GM12878 (cell line): Measurements from ENCODE around the gene TRDMT1. TPM values are rescaled to one million over a fixed set of nuclear protein-coding genes. Genes with fewer than 3 reads are reported as not detected.

Experiments
- ATAC-seq: fragments of 200-7000 bp; cut with Tn5 transposase; 3 replicates; pipeline ENCODE4 v1.9.1; 2020; ENCODE audit warnings: mild to moderate bottlenecking, moderate library complexity
- BruUV-seq: library from RNA; stranded (reverse); fragments of 400-500 nt; replicated peaks from 2 replicates; lab custom pipeline; 2021; lab: Mats Ljungman, UMichigan
- CTCF ChIA-PET: fragments of 300-600 bp; sonication (Branson Sonifier 250); formaldehyde crosslinking; extraction: SDS; loops from one replicate; lab custom pipeline; 2021; ENCODE audit warnings: inconsistent platforms; lab: Yijun Ruan, JAX
- POLR2A ChIA-PET: fragments of 350-600 bp; formaldehyde crosslinking; extraction: SDS; loops from one replicate; lab custom pipeline; 2021; ENCODE audit warnings: inconsistent platforms; lab: Charles Lee
- RAD21 ChIA-PET: fragments of 300-600 bp; sonication (Branson Sonifier 250); formaldehyde crosslinking; loops from one replicate; lab custom pipeline; 2023; ENCODE audit warnings: antibody characterized with exemption; ENCODE audit not compliant: unreplicated experiment; lab: Charles Lee
- SMC1A ChIA-PET: fragments of 300-600 bp; sonication (Branson Sonifier 250); formaldehyde crosslinking; loops from one replicate; lab custom pipeline; 2023; ENCODE audit not compliant: unreplicated experiment, uncharacterized antibody; lab: Charles Lee
- DNase-seq: peaks from one replicate; pipeline ENCODE4 v3.0.0-alpha.2; 2011; ENCODE audit warnings: low read depth, low spot score
- FAIRE-seq: peaks from 3 replicates; lab custom pipeline; 2011; peaks lifted over from hg19 to GRCh38; lab: Jason Lieb, UNC
- H2AFZ ChIP-seq: 2 replicates; pipeline ENCODE4 v1.6.0; 2011; ENCODE audit warnings: low read depth, low read length, control low read depth; ENCODE audit not compliant: control insufficient read depth
- H3K27ac ChIP-seq: 2 replicates; pipeline ENCODE4 v1.5.1; 2011; ENCODE audit warnings: control low read depth; ENCODE audit not compliant: control insufficient read depth, insufficient read depth
- H3K27me3 ChIP-seq, 2 experiments: replicated peaks in 1 of 2; 2 replicates each; pipeline versions ENCODE4 v1.6.0 to v1.6.1; 2011; ENCODE audit warnings: low read length in 1 of 2; ENCODE audit not compliant: control insufficient read depth in 2 of 2, insufficient read depth in 2 of 2
- H3K36me3 ChIP-seq, 2 experiments: 2 replicates each; pipeline ENCODE4 v1.5.1; 2011; ENCODE audit warnings: low read length in 1 of 2; ENCODE audit not compliant: control insufficient read depth in 2 of 2, insufficient read depth in 2 of 2
- H3K4me1 ChIP-seq: 2 replicates; pipeline ENCODE4 v1.6.1; 2011; ENCODE audit warnings: mild to moderate bottlenecking, low read length, moderate library complexity, mixed read lengths; ENCODE audit not compliant: control insufficient read depth, insufficient read depth
- H3K4me2 ChIP-seq: 2 replicates; pipeline ENCODE4 v1.6.0; 2011; ENCODE audit warnings: control low read depth; ENCODE audit not compliant: control insufficient read depth, insufficient read depth
- H3K4me3 ChIP-seq: fragments of 200-600 bp; sonication (generic); 2 replicates; pipeline ENCODE4 v1.5.1; 2016
- H3K79me2 ChIP-seq: 2 replicates; pipeline ENCODE4 v1.6.0; 2011; ENCODE audit warnings: low read length; ENCODE audit not compliant: control insufficient read depth, insufficient read depth
- H3K9ac ChIP-seq: 2 replicates; pipeline ENCODE4 v1.8.0; 2011; ENCODE audit warnings: low read length, control low read depth, mixed read lengths; ENCODE audit not compliant: control insufficient read depth, insufficient read depth
- H3K9me3 ChIP-seq: replicated peaks from 3 replicates; pipeline ENCODE4 v1.5.1; 2011; ENCODE audit warnings: mild to moderate bottlenecking, low read length; ENCODE audit not compliant: control insufficient read depth, insufficient read depth
- H4K20me1 ChIP-seq: 2 replicates; pipeline ENCODE4 v1.6.0; 2011; ENCODE audit not compliant: control insufficient read depth, insufficient read depth
- DPF2 ChIP-seq: fragments of 450-650 bp; IDR thresholded peaks from 2 replicates; pipeline ENCODE4 v1.6.1; 2017; ENCODE audit warnings: mild to moderate bottlenecking
- KLF5 ChIP-seq: fragments of 450-650 bp; IDR thresholded peaks from 2 replicates; pipeline ENCODE4 v1.6.1; 2014; ENCODE audit warnings: mild to moderate bottlenecking; ENCODE audit not compliant: partially characterized antibody
- PML ChIP-seq: IDR thresholded peaks from 2 replicates; pipeline ENCODE4 v1.6.1; 2012; ENCODE audit warnings: low read length, inconsistent platforms
- RFX5 ChIP-seq: IDR thresholded peaks from 2 replicates; pipeline ENCODE4 v1.6.1; 2011; ENCODE audit warnings: low read depth, low read length, improper control_type of control experiment
- RUNX3 ChIP-seq: IDR thresholded peaks from 2 replicates; pipeline ENCODE4 v1.6.1; 2012; ENCODE audit warnings: low read length, inconsistent platforms
- SREBF1 ChIP-seq: IDR thresholded peaks from 2 replicates; pipeline ENCODE4 v1.6.1; 2012; ENCODE audit warnings: mild to moderate bottlenecking, low read length
- TAF1 ChIP-seq: IDR thresholded peaks from 2 replicates; pipeline ENCODE4 v1.6.1; 2011; ENCODE audit warnings: mild to moderate bottlenecking, low read depth, low read length, borderline replicate concordance
- ZBED1 ChIP-seq: IDR thresholded peaks from 2 replicates; pipeline ENCODE4 v1.6.1; 2016; ENCODE audit warnings: borderline replicate concordance
- WGBS: methylation state at CpG from one replicate; pipeline ENCODE4 v1.1.6; 2016; ENCODE audit warnings: low lambda C conversion rate; ENCODE audit not compliant: insufficient replicate concordance, insufficient coverage; ENCODE audit errors: missing lambda C conversion rate; 5-methylcytosine and 5-hydroxymethylcytosine counted together
- in situ Hi-C: fragments of 300-500 bp; cut with MboI; formaldehyde crosslinking; loops from 9 replicates; pipeline ENCODE4 v1.14.3; 2018; ENCODE audit warnings: mixed read lengths
- intact Hi-C: fragments of 100-400 bp; cut with micrococcal nuclease; formaldehyde crosslinking; loops from one replicate; pipeline ENCODE4 v1.14.2; 2022; ENCODE audit not compliant: unreplicated experiment
- polyA plus RNA-seq, 11 experiments: library from polyadenylated mRNA; depleted of rRNA in 4 of 11; unstranded in 6 of 11; stranded (reverse) in 5 of 11; fragments of >200 nt; fragmentation: Nextera tagmentation in 4 of 11; fragmentation: Illumina TruSeq in 1 of 11; extraction: Ambion mirVana in 4 of 11; extraction: Trizol in 1 of 11; gene quantifications; 1 replicate in 1 of 11; 2 replicates in 10 of 11; pipeline versions ENCODE4 v1.2.1 to v1.2.3, GENCODE V29; 2011 to 2016; ENCODE audit warnings: inconsistent platforms in 2 of 11, missing spikeins in 2 of 11, low read depth in 1 of 11
- total RNA-seq, 4 experiments: library from RNA; depleted of rRNA in 3 of 4; stranded (reverse); fragments of >200 nt in 3 of 4; fragmentation: Illumina TruSeq in 1 of 4; extraction: Trizol in 1 of 4; gene quantifications; 2 replicates each; pipeline versions ENCODE4 v1.2.1 to v1.2.3, GENCODE V29; 2013 to 2021
- TF ChIP-seq, protein P1 (sequence below): fragments of 450-650 bp; IDR thresholded peaks from 2 replicates; pipeline ENCODE4 v1.6.1; 2016; ENCODE audit warnings: mild to moderate bottlenecking, moderate library complexity, borderline replicate concordance
- TF ChIP-seq, protein P2 (sequence below): fragments of 450-650 bp; IDR thresholded peaks from 2 replicates; pipeline ENCODE4 v1.6.1; 2017; ENCODE audit warnings: antibody characterized with exemption, mild to moderate bottlenecking, moderate library complexity
- TF ChIP-seq, protein P3 (sequence below): IDR thresholded peaks from 2 replicates; pipeline ENCODE4 v1.6.1; 2011; ENCODE audit warnings: low read depth, low read length, improper control_type of control experiment, borderline replicate concordance

Gene TRDMT1
- total and polyA plus RNA-seq, 10 of the 15 experiments (the other 5 are each of a cell fraction or from before 2014, with no cell fraction given): 2.3 to 9.7 (median 4.6) TPM

DNA sequence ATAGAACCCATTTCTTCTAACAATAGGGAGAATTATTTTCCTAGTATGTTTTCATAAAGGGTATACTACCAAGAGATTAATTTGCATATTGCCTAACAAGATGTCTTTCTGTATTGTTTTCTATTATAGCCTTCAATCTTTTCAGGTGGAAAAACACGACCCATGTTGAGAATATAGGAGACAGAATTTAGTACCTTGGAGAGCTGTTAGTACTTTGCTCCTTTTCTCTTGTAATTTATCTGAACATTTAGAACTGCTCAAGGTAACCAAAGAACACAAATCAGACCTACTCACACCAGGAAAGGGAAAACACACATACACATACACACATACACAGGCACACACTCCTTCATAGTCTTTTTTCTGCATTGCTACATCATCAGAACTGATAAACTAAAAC is 7.8 kb upstream of the TRDMT1 start:
- no peaks in the 10 kb centered on the region for H3K36me3 ChIP-seq
- no peaks in the 10 kb centered on the region; a peak in 1 of 4 replicates for H3K27me3 ChIP-seq
- H2AFZ ChIP-seq: no peak overlapping the region
- DNase-seq (no peak), ATAC-seq (no peak), FAIRE-seq (no peak)
- in situ Hi-C loops (loop anchor here (25.0 kb wide), 1 partner anchor 1453 kb away; the partner anchor contains the start of genes ARL5B and NSUN6), intact Hi-C loops (no loop called here)
- H3K9me3 ChIP-seq: no peaks in the 10 kb centered on the region
- H3K4me2 ChIP-seq: no peak overlapping the region
- BruUV-seq: no TSS peak
- H3K4me1 ChIP-seq: peaks cover 5% of the 10 kb centered on the region
- H3K27ac ChIP-seq: no peak overlapping the region
- CTCF ChIA-PET: interaction anchor here (0.6 kb wide), 1 partner anchor 967 kb away, joined by 3 read pairs; no protein-coding TSS in a partner anchor
- H3K4me3 ChIP-seq: no peak overlapping the region
- TF ChIP-seq RFX5: no peak
- TF ChIP-seq ZBED1: no peak
- POLR2A ChIA-PET: no interaction called here
- SMC1A ChIA-PET: no interaction called here
- RAD21 ChIA-PET: no interaction called here
- H3K79me2 ChIP-seq: no peaks in the 10 kb centered on the region
- no peaks in the 10 kb centered on the region for H4K20me1 ChIP-seq
- H3K9ac ChIP-seq: no peak overlapping the region
- 0% methylated on average over 1 of the region's 1 CpG for WGBS

DNA sequence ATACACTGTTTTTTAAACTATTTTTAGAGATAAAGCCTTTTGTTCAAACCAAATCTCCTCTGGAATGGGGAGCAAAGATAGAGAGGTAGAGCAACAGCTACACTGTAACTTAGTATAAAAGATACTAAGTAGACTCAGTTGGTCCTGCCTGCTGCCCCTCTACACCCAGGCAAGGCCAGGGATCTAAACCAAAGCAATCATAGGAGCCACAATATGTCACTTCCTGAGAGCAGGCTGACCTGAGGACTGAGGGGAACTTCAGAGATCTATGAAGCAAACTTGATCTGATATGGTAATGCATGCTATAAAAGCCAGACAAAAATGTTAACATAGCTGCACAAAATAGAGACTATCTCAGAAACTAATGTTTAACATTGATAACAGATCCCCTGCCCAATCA is 7.0 kb upstream of the TRDMT1 start:
- no peak overlapping the region for H2AFZ ChIP-seq
- intact Hi-C loops: no loop called here
- DNase-seq (no peak), ATAC-seq (no peak), FAIRE-seq (no peak)
- no peaks in the 10 kb centered on the region for H3K9me3 ChIP-seq
- no peaks in the 10 kb centered on the region for H3K79me2 ChIP-seq
- RAD21 ChIA-PET: no interaction called here
- no peak overlapping the region for H3K27ac ChIP-seq
- H3K27me3 ChIP-seq: no peaks in the 10 kb centered on the region; a peak in 1 of 4 replicates
- SMC1A ChIA-PET: no interaction called here
- no peaks in the 10 kb centered on the region for H3K36me3 ChIP-seq
- no peaks in the 10 kb centered on the region for H4K20me1 ChIP-seq
- no TSS peak for BruUV-seq
- H3K4me3 ChIP-seq: no peak overlapping the region
- peaks cover 5% of the 10 kb centered on the region for H3K4me1 ChIP-seq
- CTCF ChIA-PET: no interaction called here
- no peak overlapping the region for H3K4me2 ChIP-seq
- in situ Hi-C loops: loop anchor here (25.0 kb wide), 1 partner anchor 1454 kb away; the partner anchor contains the start of genes ARL5B and NSUN6
- POLR2A ChIA-PET: no interaction called here
- no peak overlapping the region for H3K9ac ChIP-seq
- TF ChIP-seq DPF2 (no peak), SREBF1 (no peak), KLF5 (no peak), PML (no peak), RUNX3 (no peak), TAF1 (no peak)
- TF ChIP-seq, protein P1, sequence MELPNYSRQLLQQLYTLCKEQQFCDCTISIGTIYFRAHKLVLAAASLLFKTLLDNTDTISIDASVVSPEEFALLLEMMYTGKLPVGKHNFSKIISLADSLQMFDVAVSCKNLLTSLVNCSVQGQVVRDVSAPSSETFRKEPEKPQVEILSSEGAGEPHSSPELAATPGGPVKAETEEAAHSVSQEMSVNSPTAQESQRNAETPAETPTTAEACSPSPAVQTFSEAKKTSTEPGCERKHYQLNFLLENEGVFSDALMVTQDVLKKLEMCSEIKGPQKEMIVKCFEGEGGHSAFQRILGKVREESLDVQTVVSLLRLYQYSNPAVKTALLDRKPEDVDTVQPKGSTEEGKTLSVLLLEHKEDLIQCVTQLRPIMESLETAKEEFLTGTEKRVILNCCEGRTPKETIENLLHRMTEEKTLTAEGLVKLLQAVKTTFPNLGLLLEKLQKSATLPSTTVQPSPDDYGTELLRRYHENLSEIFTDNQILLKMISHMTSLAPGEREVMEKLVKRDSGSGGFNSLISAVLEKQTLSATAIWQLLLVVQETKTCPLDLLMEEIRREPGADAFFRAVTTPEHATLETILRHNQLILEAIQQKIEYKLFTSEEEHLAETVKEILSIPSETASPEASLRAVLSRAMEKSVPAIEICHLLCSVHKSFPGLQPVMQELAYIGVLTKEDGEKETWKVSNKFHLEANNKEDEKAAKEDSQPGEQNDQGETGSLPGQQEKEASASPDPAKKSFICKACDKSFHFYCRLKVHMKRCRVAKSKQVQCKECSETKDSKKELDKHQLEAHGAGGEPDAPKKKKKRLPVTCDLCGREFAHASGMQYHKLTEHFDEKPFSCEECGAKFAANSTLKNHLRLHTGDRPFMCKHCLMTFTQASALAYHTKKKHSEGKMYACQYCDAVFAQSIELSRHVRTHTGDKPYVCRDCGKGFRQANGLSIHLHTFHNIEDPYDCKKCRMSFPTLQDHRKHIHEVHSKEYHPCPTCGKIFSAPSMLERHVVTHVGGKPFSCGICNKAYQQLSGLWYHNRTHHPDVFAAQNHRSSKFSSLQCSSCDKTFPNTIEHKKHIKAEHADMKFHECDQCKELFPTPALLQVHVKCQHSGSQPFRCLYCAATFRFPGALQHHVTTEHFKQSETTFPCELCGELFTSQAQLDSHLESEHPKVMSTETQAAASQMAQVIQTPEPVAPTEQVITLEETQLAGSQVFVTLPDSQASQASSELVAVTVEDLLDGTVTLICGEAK: no peak
- TF ChIP-seq, protein P2, sequence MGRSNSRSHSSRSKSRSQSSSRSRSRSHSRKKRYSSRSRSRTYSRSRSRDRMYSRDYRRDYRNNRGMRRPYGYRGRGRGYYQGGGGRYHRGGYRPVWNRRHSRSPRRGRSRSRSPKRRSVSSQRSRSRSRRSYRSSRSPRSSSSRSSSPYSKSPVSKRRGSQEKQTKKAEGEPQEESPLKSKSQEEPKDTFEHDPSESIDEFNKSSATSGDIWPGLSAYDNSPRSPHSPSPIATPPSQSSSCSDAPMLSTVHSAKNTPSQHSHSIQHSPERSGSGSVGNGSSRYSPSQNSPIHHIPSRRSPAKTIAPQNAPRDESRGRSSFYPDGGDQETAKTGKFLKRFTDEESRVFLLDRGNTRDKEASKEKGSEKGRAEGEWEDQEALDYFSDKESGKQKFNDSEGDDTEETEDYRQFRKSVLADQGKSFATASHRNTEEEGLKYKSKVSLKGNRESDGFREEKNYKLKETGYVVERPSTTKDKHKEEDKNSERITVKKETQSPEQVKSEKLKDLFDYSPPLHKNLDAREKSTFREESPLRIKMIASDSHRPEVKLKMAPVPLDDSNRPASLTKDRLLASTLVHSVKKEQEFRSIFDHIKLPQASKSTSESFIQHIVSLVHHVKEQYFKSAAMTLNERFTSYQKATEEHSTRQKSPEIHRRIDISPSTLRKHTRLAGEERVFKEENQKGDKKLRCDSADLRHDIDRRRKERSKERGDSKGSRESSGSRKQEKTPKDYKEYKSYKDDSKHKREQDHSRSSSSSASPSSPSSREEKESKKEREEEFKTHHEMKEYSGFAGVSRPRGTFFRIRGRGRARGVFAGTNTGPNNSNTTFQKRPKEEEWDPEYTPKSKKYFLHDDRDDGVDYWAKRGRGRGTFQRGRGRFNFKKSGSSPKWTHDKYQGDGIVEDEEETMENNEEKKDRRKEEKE: no peak
- TF ChIP-seq, protein P3, sequence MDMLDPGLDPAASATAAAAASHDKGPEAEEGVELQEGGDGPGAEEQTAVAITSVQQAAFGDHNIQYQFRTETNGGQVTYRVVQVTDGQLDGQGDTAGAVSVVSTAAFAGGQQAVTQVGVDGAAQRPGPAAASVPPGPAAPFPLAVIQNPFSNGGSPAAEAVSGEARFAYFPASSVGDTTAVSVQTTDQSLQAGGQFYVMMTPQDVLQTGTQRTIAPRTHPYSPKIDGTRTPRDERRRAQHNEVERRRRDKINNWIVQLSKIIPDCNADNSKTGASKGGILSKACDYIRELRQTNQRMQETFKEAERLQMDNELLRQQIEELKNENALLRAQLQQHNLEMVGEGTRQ: no peak
